Astrocyte (in vitro differentiated cells and primary cell): ENCODE data around the gene ITSN1. TPM values are rescaled to one million over a fixed set of nuclear protein-coding genes. Genes with fewer than 3 reads are reported as not detected.

Experiments used
- DNase-seq: peaks from one replicate; pipeline ENCODE4 v3.0.0-alpha.2; 2010; ENCODE audit warnings: low read depth
- FAIRE-seq: peaks from 2 replicates; lab custom pipeline; 2011; peaks lifted over from hg19 to GRCh38; lab: Jason Lieb, UNC
- H2AFZ ChIP-seq: 2 replicates; pipeline ENCODE4 v1.6.0; 2012; ENCODE audit warnings: low read depth, low read length, inconsistent platforms
- H3K27ac ChIP-seq: 2 replicates; pipeline ENCODE4 v1.5.1; 2011; ENCODE audit warnings: low read depth, low read length, inconsistent platforms
- H3K27me3 ChIP-seq: 2 replicates; pipeline ENCODE4 v1.6.0; 2011; ENCODE audit warnings: low read length, inconsistent platforms; ENCODE audit not compliant: insufficient read depth
- H3K36me3 ChIP-seq: 2 replicates; pipeline ENCODE4 v1.5.1; 2011; ENCODE audit warnings: low read length, inconsistent platforms; ENCODE audit not compliant: insufficient read depth
- H3K4me1 ChIP-seq: 2 replicates; pipeline ENCODE4 v1.5.1; 2011; ENCODE audit warnings: low read length, inconsistent platforms; ENCODE audit not compliant: insufficient read depth
- H3K4me2 ChIP-seq: 2 replicates; pipeline ENCODE4 v1.6.0; 2012; ENCODE audit warnings: low read length, inconsistent platforms
- H3K4me3 ChIP-seq: 2 replicates; pipeline ENCODE4 v1.5.1; 2011; ENCODE audit warnings: low read depth, mild to moderate bottlenecking, low read length, inconsistent platforms; ENCODE audit not compliant: insufficient read depth
- H3K79me2 ChIP-seq: 2 replicates; pipeline ENCODE4 v1.6.0; 2012; ENCODE audit warnings: mild to moderate bottlenecking, low read length, inconsistent platforms; ENCODE audit not compliant: insufficient read depth
- H3K9ac ChIP-seq: 2 replicates; pipeline ENCODE4 v1.6.0; 2012; ENCODE audit warnings: mild to moderate bottlenecking, low read length, inconsistent platforms
- H3K9me3 ChIP-seq: 2 replicates; pipeline ENCODE4 v1.5.1; 2012; ENCODE audit warnings: low read depth, mild to moderate bottlenecking, low read length, inconsistent platforms; ENCODE audit not compliant: insufficient read depth
- H4K20me1 ChIP-seq: 2 replicates; pipeline ENCODE4 v1.6.0; 2012; ENCODE audit warnings: low read length, inconsistent platforms; ENCODE audit not compliant: insufficient read depth
- H3K27ac Mint-ChIP-seq: one replicate; pipeline ENCODE4 v1.8.0; 2021; ENCODE audit warnings: mild to moderate bottlenecking, mixed read lengths; ENCODE audit not compliant: unreplicated experiment
- H3K27me3 Mint-ChIP-seq: one replicate; pipeline ENCODE4 v1.8.0; 2021; ENCODE audit warnings: low read depth, mixed read lengths; ENCODE audit not compliant: unreplicated experiment
- H3K36me3 Mint-ChIP-seq: one replicate; pipeline ENCODE4 v1.8.0; 2021; ENCODE audit warnings: low read depth, mixed read lengths; ENCODE audit not compliant: unreplicated experiment
- H3K4me1 Mint-ChIP-seq: one replicate; pipeline ENCODE4 v1.8.0; 2021; ENCODE audit warnings: low read depth, mixed read lengths; ENCODE audit not compliant: unreplicated experiment
- H3K4me3 Mint-ChIP-seq: one replicate; pipeline ENCODE4 v1.8.0; 2021; ENCODE audit warnings: mild to moderate bottlenecking, moderate library complexity, mixed read lengths; ENCODE audit not compliant: unreplicated experiment
- H3K9me3 Mint-ChIP-seq: one replicate; pipeline ENCODE4 v1.8.0; 2021; ENCODE audit warnings: mild to moderate bottlenecking, mixed read lengths; ENCODE audit not compliant: unreplicated experiment
- EZH2 ChIP-seq: IDR thresholded peaks from 2 replicates; pipeline ENCODE4 v1.6.1; 2012; ENCODE audit warnings: mild to moderate bottlenecking, low read length, inconsistent platforms; ENCODE audit not compliant: insufficient read depth
- total RNA-seq: library from RNA; stranded (reverse); gene quantifications from 2 replicates; pipeline ENCODE4 v1.2.1, GENCODE V29; 2021
- TF ChIP-seq, protein P1 (sequence below): IDR thresholded peaks from 2 replicates; pipeline ENCODE4 v1.5.1; 2011; ENCODE audit warnings: low read depth, mild to moderate bottlenecking, inconsistent platforms, low read length, moderate library complexity; ENCODE audit not compliant: insufficient read depth

The ITSN1 gene
- total RNA-seq, 1 donor from 2014 or later, result 77.3 TPM

DNA sequence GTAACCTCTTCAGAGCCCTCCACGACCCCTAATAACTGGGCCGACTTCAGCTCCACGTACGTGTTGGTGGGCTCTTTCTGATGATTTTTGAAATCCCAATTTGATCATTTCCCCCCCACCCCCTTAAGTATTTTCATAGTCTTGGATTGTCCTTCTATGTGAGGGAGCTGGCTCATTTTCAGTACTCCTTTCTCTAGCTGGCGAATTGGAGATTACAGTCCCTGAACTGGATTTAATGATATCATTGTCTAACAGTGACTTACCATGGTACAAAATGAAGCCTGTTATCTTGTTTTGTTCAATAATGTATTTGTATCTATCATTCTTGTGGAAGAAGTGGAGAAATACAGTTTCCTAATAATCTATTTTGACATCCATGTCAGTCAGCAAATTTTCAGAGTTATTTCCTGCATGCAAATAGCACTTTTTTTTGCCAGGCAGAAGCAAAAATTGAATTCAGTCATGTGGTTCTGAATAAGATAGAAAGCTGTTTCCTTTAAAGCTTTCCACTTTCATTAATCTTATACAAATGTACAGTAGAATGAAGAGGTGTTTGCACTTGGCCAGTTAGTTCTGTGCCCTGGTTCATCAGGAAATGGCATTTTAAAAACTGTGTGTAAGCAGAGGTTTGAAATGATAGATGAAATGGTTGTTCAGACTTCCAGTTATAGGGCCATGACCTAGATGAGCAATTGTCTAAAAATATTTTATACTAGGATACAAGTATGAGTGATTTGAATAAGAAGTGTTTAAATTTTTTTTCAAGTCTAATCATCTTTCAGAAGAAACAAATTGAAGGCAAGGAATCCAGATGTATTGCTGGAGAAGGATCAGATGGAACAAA, 169.1 kb downstream of the ITSN1 start:
- H3K9me3 Mint-ChIP-seq, result no peaks in the 10 kb centered on the region
- TF ChIP-seq, protein P1, sequence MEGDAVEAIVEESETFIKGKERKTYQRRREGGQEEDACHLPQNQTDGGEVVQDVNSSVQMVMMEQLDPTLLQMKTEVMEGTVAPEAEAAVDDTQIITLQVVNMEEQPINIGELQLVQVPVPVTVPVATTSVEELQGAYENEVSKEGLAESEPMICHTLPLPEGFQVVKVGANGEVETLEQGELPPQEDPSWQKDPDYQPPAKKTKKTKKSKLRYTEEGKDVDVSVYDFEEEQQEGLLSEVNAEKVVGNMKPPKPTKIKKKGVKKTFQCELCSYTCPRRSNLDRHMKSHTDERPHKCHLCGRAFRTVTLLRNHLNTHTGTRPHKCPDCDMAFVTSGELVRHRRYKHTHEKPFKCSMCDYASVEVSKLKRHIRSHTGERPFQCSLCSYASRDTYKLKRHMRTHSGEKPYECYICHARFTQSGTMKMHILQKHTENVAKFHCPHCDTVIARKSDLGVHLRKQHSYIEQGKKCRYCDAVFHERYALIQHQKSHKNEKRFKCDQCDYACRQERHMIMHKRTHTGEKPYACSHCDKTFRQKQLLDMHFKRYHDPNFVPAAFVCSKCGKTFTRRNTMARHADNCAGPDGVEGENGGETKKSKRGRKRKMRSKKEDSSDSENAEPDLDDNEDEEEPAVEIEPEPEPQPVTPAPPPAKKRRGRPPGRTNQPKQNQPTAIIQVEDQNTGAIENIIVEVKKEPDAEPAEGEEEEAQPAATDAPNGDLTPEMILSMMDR, result no peak
- TF ChIP-seq EZH2, result no peak
- no peaks in the 10 kb centered on the region for H4K20me1 ChIP-seq
- no peaks in the 10 kb centered on the region for H3K9me3 ChIP-seq
- peaks cover 19% of the 10 kb centered on the region for H3K36me3 Mint-ChIP-seq
- H3K4me1 Mint-ChIP-seq, result peaks cover 12% of the 10 kb centered on the region
- H3K4me3 Mint-ChIP-seq, result no peak overlapping the region
- no peaks in the 10 kb centered on the region for H3K27me3 ChIP-seq
- peaks cover 10% of the 10 kb centered on the region for H3K36me3 ChIP-seq
- no peak overlapping the region for H3K9ac ChIP-seq
- no peaks in the 10 kb centered on the region for H3K4me1 ChIP-seq
- FAIRE-seq (no peak), DNase-seq (peak; percentile 23)
- no peaks in the 10 kb centered on the region for H3K79me2 ChIP-seq
- no peak overlapping the region for H3K27ac Mint-ChIP-seq
- no peak overlapping the region for H3K4me2 ChIP-seq
- no peak overlapping the region for H3K4me3 ChIP-seq
- no peak overlapping the region for H2AFZ ChIP-seq
- no peak overlapping the region for H3K27ac ChIP-seq
- no peaks in the 10 kb centered on the region for H3K27me3 Mint-ChIP-seq

DNA sequence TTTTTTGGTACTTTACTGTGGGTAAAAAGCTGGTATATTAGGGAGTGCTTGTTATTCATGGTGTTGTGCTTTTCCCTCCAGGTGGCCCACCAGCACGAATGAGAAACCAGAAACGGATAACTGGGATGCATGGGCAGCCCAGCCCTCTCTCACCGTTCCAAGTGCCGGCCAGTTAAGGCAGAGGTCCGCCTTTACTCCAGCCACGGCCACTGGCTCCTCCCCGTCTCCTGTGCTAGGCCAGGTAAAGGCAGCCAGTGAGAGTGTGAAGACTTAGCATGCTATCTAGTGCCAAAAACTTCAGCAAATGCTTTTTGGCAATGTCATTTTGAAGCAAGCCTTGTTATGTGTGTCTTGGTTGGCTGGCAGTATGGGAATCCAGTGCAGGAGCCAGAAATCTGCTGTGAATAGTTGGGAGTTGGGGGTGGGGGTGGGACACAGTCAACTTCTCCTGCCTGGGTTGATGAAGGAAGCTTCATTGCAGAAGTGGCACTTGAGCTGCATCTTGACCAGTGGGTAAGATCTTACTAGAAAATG, 171.6 kb downstream of the ITSN1 start:
- Histone ChIP-seq H3K4me2 (no peak overlapping the region), H2AFZ (no peak overlapping the region), H3K27me3 (no peaks in the 10 kb centered on the region), H3K9me3 (no peaks in the 10 kb centered on the region), H3K9ac (no peak overlapping the region), H4K20me1 (no peaks in the 10 kb centered on the region), H3K4me3 (no peak overlapping the region), H3K27ac (no peak overlapping the region), H3K36me3 (peaks cover 13% of the 10 kb centered on the region), H3K79me2 (no peaks in the 10 kb centered on the region), H3K4me1 (no peaks in the 10 kb centered on the region)
- peaks cover 12% of the 10 kb centered on the region for H3K4me1 Mint-ChIP-seq
- DNase-seq, result no peak
- no peak overlapping the region for H3K27ac Mint-ChIP-seq
- H3K36me3 Mint-ChIP-seq, result peaks cover 15% of the 10 kb centered on the region
- no peaks in the 10 kb centered on the region for H3K9me3 Mint-ChIP-seq
- H3K27me3 Mint-ChIP-seq, result no peaks in the 10 kb centered on the region
- TF ChIP-seq, protein P1, result no peak
- no peak for TF ChIP-seq EZH2
- H3K4me3 Mint-ChIP-seq, result no peak overlapping the region
- FAIRE-seq, result no peak
